Right lobe of liver (tissue), 4 donors: ENCODE measurements around the gene MRFAP1L1.
A peak's percentile ranks its signal among the peaks of the same experiment; 100 is the strongest.

ENCODE experiments used
- POLR2A ChIP-seq: fragments of 450-650 bp; IDR thresholded peaks from one replicate; pipeline ENCODE4 v1.6.1; 2017; ENCODE audit warnings: antibody characterized with exemption, mild to moderate bottlenecking
- TF ChIP-seq, protein P1 (sequence below), 4 donors: fragments of 200-600 bp in 3 of 4; fragments of 450-650 bp in 1 of 4; IDR thresholded peaks; one replicate each; pipeline versions ENCODE4 v1.5.1 to v1.8.0; 2016 to 2022; ENCODE audit warnings: antibody characterized with exemption in 4 of 4, mild to moderate bottlenecking in 2 of 4
- donor health status: DM: no; HTN: no; CAD: no.
- donor health status: DM: no; HTN: no; CAD: no.
- donor health status: DM: no; HTN: yes; CAD: no.

DNA sequence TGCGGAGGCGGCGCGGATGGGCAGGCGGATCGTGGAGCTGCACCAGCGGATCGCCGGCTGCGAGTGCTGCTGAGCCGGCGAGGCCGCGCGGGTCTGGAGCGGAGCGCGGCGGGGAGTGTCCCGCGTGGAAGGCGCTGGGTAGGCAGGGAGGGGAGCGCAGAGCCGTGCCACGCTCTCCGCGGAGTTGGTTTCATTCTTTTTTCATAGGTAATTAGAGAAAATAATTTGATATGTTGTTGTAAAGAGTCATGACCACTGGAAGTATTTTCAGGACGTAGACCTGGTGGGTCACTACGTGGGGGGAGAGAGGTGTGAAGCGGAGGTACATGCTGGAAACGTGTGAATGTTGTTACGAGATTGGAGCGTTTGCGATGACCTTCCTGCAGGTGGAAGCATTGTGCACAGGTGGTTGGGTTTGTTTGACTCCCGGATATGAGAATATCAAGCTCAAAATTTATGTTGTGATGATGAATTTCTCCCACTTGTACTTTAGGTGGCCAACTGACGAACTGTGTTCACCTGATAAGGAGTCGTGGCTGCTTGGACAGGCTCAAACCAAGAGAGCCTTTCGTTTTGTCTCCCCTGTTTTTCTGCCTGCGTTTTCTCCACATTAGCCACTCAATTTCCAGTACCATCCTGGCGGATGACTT, 35.0 kb downstream of the MRFAP1L1 start:
- TF ChIP-seq, protein P1, sequence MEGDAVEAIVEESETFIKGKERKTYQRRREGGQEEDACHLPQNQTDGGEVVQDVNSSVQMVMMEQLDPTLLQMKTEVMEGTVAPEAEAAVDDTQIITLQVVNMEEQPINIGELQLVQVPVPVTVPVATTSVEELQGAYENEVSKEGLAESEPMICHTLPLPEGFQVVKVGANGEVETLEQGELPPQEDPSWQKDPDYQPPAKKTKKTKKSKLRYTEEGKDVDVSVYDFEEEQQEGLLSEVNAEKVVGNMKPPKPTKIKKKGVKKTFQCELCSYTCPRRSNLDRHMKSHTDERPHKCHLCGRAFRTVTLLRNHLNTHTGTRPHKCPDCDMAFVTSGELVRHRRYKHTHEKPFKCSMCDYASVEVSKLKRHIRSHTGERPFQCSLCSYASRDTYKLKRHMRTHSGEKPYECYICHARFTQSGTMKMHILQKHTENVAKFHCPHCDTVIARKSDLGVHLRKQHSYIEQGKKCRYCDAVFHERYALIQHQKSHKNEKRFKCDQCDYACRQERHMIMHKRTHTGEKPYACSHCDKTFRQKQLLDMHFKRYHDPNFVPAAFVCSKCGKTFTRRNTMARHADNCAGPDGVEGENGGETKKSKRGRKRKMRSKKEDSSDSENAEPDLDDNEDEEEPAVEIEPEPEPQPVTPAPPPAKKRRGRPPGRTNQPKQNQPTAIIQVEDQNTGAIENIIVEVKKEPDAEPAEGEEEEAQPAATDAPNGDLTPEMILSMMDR (IDR thresholded peaks at IDR 0.05), result peak; percentile 42 to 56 (median 50)
- TF ChIP-seq POLR2A, result no peak
